Hematopoietic multipotent progenitor cell treated with erythropoietin and hydrocortisone succinate and interleukin-3 and kit ligand, for 17 days (in vitro differentiated cells): Measurements from ENCODE around the gene ZNF646.
"Not testable (repeated sequence)": the region's sequence is repeated elsewhere in the genome, so short reads cannot be mapped to it uniquely, and the experiment has no call there.

Source experiments
- DNase-seq: peaks from one replicate; pipeline ENCODE4 v3.0.0-alpha.2; 2015; ENCODE audit warnings: low spot score

Gene ZNF646

GRCh38 chr16:31084584-31085302 lies 10.5 kb downstream of the ZNF646 start:
- no peak for DNase-seq

- no peak for DNase-seq
Measured at GRCh38 chr16:31085411-31085810, 11.2 kb downstream of the ZNF646 start.

- DNase-seq: no peak
Measured at GRCh38 chr16:31085873-31086628, 11.8 kb downstream of the ZNF646 start.

GRCh38 chr16:31086629-31086906 lies 12.3 kb downstream of the ZNF646 start:
- DNase-seq: no peak

GRCh38 chr16:31087481-31087880 lies 13.3 kb downstream of the ZNF646 start:
- DNase-seq: no peak

GRCh38 chr16:31087971-31088370 lies 13.7 kb downstream of the ZNF646 start:
- DNase-seq: no peak

- DNase-seq: no peak
Measured at GRCh38 chr16:31088459-31089183, 14.4 kb downstream of the ZNF646 start, which contains the start of gene PRSS53. PRSS53 (minus strand) TSS chr16:31088943; CDS start chr16:31088809, 134 bp downstream.

GRCh38 chr16:31089199-31089598 lies 15.0 kb downstream of the ZNF646 start:
- no peak for DNase-seq

GRCh38 chr16:31090540-31090939 lies 16.3 kb downstream of the ZNF646 start:
- no peak for DNase-seq

GRCh38 chr16:31092330-31092729 lies 18.1 kb downstream of the ZNF646 start:
- DNase-seq: no peak

GRCh38 chr16:31093132-31093703 lies 19.0 kb downstream of the ZNF646 start:
- DNase-seq: no peak

- no peak for DNase-seq
Measured at GRCh38 chr16:31094088-31094423, 19.8 kb downstream of the ZNF646 start.

GRCh38 chr16:31094424-31095120 lies 20.4 kb downstream of the ZNF646 start, which contains the start of gene VKORC1:
VKORC1 (minus strand) TSS chr16:31094797; CDS start chr16:31094729, 68 bp downstream.
- peak; percentile 88 for DNase-seq

GRCh38 chr16:31099860-31100638 lies 25.8 kb downstream of the ZNF646 start:
- peak; percentile 45 for DNase-seq

GRCh38 chr16:31100876-31101641 lies 26.8 kb downstream of the ZNF646 start:
- not testable (repeated sequence) for DNase-seq

GRCh38 chr16:31105677-31106213 lies 31.5 kb downstream of the ZNF646 start:
- peak; percentile 82 for DNase-seq

- DNase-seq: no peak
Measured at GRCh38 chr16:31106509-31107464, 32.6 kb downstream of the ZNF646 start.

- no peak for DNase-seq
Measured at GRCh38 chr16:31107465-31107867, 33.2 kb downstream of the ZNF646 start.
